Fibroblast of pulmonary artery (primary cell): ENCODE data around the gene GALK1.
A peak's percentile ranks its signal among the peaks of the same experiment; 100 is the strongest.

Experiments
- DNase-seq: peaks from one replicate; pipeline ENCODE4 v3.0.0-alpha.2; 2010; ENCODE audit warnings: low read depth
- H3K4me3 ChIP-seq: replicated peaks from 2 replicates; pipeline ENCODE4 v1.5.1; 2011; ENCODE audit warnings: low read depth, mild to moderate bottlenecking, control low read depth, low read length, moderate library complexity
- TF ChIP-seq, protein P1 (sequence below): IDR thresholded peaks from 2 replicates; pipeline ENCODE4 v1.5.1; 2011; ENCODE audit warnings: mild to moderate bottlenecking, control low read depth, low read length, inconsistent platforms; ENCODE audit errors: missing control alignments

The GALK1 gene

GRCh38 chr17:75810216-75810615, 45.2 kb upstream of the GALK1 start:
- no peak overlapping the region for H3K4me3 ChIP-seq
- TF ChIP-seq, protein P1, sequence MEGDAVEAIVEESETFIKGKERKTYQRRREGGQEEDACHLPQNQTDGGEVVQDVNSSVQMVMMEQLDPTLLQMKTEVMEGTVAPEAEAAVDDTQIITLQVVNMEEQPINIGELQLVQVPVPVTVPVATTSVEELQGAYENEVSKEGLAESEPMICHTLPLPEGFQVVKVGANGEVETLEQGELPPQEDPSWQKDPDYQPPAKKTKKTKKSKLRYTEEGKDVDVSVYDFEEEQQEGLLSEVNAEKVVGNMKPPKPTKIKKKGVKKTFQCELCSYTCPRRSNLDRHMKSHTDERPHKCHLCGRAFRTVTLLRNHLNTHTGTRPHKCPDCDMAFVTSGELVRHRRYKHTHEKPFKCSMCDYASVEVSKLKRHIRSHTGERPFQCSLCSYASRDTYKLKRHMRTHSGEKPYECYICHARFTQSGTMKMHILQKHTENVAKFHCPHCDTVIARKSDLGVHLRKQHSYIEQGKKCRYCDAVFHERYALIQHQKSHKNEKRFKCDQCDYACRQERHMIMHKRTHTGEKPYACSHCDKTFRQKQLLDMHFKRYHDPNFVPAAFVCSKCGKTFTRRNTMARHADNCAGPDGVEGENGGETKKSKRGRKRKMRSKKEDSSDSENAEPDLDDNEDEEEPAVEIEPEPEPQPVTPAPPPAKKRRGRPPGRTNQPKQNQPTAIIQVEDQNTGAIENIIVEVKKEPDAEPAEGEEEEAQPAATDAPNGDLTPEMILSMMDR: no peak
- no peak for DNase-seq

GRCh38 chr17:75809631-75810111, 44.7 kb upstream of the GALK1 start:
- no peak for DNase-seq
- no peak overlapping the region for H3K4me3 ChIP-seq
- TF ChIP-seq, protein P1: no peak

- TF ChIP-seq, protein P1: no peak
Measured at GRCh38 chr17:75808905-75809621, 44.1 kb upstream of the GALK1 start.

DNA sequence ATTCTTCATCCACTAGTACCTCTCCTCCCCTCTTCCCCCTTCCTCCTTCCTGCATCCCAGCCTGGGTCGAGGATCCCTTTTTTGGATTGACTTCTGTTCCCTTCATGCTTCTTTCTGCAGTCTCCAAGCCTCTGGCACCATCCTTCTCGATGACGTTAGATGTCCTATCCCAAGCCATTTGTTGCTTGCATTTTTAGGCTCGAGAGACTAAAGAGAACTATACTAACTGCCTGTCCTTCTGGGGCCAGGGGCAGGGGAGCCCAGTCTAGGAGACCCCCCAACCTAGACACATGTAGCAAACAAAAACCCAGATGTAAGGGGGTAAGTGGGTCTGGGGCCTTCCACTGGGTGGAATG, 43.5 kb upstream of the GALK1 start:
- DNase-seq: no peak
- TF ChIP-seq, protein P1: no peak
- no peak overlapping the region for H3K4me3 ChIP-seq

More at GRCh38 chr17:75808905-75809621, 44.1 kb upstream of the GALK1 start:
- peak; percentile 74 for DNase-seq
- H3K4me3 ChIP-seq: no peak overlapping the region

DNA sequence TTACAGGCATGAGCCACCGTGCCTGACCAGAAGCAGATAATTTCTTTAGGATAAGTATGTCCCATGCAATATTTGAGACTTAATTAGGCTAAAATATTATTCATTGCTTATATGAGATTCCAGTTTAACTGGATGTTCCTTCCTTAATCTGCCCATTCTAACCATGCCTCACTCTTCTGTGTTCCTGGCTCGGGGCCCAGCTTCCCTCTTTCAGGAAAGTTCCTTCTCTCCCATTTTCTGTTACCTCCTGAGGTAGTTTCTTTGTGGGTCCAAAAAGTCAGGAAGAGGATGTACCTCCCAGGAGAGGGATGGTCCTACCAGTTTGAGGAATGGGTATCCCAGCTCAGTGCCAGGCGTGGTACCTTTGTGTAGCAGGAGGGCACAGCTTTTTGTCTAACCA, 42.9 kb upstream of the GALK1 start:
- no peak for DNase-seq
- TF ChIP-seq, protein P1: no peak
- H3K4me3 ChIP-seq: no peak overlapping the region

DNA sequence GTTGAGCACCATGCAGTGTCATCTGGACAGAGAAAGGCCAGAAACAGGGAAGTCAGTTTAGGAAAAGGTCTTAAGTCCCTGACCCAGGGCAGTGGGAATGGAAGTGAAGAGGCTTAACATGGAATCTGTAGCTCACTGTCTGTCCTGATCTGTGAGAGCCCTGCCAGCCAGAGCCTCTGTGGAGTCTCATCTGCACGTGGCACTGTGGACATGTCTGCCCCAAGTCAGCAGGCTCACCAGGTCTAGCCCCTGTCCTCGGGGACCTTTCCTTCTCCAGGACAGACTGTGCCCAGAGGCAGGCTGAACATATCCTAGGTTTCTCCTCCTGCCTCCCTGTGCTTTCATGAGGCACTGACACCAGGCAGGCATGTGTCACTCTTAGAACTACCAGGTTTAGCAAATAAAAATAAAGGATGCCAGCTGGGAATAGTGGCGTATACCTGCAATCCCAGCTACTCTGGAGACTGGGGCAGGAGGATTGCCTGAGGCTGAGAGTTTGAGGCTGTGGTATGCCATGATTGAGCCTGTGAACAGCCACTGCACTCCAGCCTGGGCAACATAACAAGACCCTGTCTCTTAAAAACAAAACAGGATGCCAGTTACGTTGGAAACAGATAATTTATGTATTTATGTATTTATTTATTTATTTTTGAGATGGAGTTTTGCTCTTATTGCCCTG, 42.0 kb upstream of the GALK1 start:
- no peak overlapping the region for H3K4me3 ChIP-seq
- no peak for DNase-seq
- TF ChIP-seq, protein P1: no peak
